Measurements from ENCODE around the gene TK1.

The TK1 gene

GRCh38 chr17:78132767-78133178 lies 54.1 kb downstream of the TK1 start:
- no peak for DNase-seq

GRCh38 chr17:78132084-78132676 lies 54.7 kb downstream of the TK1 start:
- DNase-seq = no peak

- DNase-seq = no peak
Measured at GRCh38 chr17:78131172-78132083, 55.4 kb downstream of the TK1 start.

GRCh38 chr17:78130437-78131101 lies 56.3 kb downstream of the TK1 start, which contains the start of gene TMC8:
TMC8 (plus strand) TSS chr17:78130771; CDS start chr17:78131589, 818 bp downstream.
- no peak for DNase-seq

- no peak for DNase-seq
Measured at GRCh38 chr17:78130090-78130436, 56.8 kb downstream of the TK1 start.

- no peak for DNase-seq
Measured at GRCh38 chr17:78129351-78130089, 57.3 kb downstream of the TK1 start.

GRCh38 chr17:78128551-78129350 lies 58.1 kb downstream of the TK1 start, which contains the start of gene TMC6:
TMC6 (minus strand) TSS chr17:78128755; CDS start chr17:78126832, 1,923 bp downstream.
- no peak for DNase-seq

- no peak for DNase-seq
Measured at GRCh38 chr17:78127888-78128550, 58.8 kb downstream of the TK1 start.

GRCh38 chr17:78127239-78127887 lies 59.5 kb downstream of the TK1 start:
- no peak for DNase-seq

GRCh38 chr17:78126895-78127238 lies 60.0 kb downstream of the TK1 start:
- no peak for DNase-seq

GRCh38 chr17:78125976-78126894 lies 60.6 kb downstream of the TK1 start:
- DNase-seq = no peak

- DNase-seq = no peak
Measured at GRCh38 chr17:78125138-78125913, 61.5 kb downstream of the TK1 start.

- DNase-seq = no peak
Measured at GRCh38 chr17:78124836-78125137, 62.1 kb downstream of the TK1 start.

Measured in right forelimb (tissue), 1 donor.